Myocyte (in vitro differentiated cells): ENCODE measurements around the gene DDIAS. TPM values are rescaled to one million over a fixed set of nuclear protein-coding genes. Genes with fewer than 3 reads are reported as not detected.
"Not testable (repeated sequence)": the region's sequence is repeated elsewhere in the genome, so short reads cannot be mapped to it uniquely, and the experiment has no call there.

Experiments used
- DNase-seq: peaks from one replicate; pipeline ENCODE4 v3.0.0-alpha.2; 2012; ENCODE audit warnings: low read depth
- total RNA-seq: library from RNA; depleted of rRNA; stranded (reverse); fragments of >200 nt; gene quantifications from 2 replicates; pipeline ENCODE4 v1.2.3, GENCODE V29; 2014

DDIAS gene
- total RNA-seq, 1 donor from 2014 or later: 1.2 TPM

DNA sequence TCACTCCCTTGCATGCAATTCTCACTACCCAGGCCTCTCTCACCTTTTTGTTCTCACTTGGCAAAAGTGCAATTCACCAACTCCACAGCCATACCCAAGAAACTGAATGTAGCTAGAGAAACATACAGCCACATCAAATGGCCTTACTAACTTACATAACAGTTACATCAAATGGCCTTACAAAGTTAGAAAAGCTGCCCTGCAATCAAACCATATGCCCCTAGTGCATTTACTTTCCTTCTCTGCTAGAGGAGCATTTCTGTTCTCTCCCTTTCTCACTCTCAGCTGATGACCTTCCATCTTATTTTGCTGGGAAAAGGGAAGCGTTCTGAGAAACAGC lies 11.6 kb upstream of the DDIAS start:
- DNase-seq: no peak

DNA sequence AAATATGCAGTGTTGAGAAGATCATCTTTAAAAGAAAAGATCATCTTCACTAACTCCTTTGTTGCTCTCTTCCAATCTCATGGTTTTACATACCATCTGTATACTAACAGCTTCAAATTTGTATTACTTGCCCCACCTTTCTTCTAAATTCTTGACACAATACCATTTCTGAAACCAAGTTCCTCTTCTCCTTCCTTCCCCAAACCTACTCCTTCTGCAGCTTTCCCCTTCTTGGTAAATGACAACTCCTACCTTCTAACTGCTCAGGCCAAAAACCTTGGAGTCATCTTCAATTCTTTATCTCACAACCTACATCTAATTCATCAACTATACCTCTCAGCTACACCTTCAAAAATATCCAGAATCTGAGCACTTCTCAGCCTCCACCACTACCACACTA lies 10.6 kb upstream of the DDIAS start:
- no peak for DNase-seq

DNA sequence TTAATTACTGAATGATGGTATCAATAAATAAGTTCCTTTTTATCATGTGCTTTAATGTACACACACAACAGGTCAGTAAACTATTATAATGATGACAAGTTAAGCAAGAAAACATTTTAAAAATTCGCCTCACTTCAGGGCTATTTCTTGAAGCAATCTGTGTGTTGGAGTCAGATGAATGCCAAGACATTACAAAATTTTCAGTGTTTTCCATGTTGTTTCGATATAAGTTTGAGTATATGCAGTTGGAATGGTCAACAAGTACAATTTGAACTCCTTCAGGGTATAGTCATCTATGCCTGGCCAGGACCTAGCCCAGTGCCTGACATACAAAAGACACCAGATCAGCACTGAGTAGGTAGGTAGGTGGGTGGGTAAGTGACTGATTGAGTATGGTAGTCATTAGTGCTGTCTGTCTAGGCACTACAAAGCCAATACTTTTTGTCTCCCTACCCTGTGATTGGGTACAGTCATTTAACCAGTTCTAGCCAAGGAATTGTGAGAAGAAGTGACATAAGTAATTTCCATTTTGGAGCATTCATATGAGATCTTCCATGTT lies 8.8 kb upstream of the DDIAS start:
- DNase-seq: no peak

DNA sequence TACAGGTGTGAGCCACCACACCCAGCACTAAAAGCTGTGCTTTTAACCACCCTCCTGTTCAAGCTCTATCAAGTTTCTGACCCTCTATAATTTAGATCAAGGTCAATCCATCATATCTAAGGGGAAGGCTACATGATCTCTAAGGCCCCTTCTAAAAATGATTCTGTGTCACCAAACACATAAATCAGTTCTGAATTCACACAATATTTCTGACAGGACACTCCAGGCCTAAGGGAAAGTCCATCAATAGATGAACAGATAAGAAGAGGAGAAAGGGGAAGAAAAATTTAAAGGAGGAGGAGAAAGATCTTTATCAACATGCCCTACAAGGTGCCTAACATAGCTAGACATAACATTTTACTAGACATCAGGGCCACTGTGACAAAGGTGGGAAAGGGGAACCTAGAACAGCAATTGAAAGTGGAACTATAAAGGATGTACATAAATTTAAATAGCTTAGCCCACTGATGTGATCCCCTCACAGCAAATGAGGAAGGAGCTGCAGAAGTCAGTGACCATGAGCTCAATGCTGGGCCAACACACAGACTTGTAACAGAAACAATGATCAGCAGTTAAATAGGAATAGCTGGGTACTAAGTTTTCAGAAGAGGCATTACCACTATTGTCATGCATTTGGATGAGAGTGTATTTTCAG lies 6.0 kb upstream of the DDIAS start:
- DNase-seq: no peak

DNA sequence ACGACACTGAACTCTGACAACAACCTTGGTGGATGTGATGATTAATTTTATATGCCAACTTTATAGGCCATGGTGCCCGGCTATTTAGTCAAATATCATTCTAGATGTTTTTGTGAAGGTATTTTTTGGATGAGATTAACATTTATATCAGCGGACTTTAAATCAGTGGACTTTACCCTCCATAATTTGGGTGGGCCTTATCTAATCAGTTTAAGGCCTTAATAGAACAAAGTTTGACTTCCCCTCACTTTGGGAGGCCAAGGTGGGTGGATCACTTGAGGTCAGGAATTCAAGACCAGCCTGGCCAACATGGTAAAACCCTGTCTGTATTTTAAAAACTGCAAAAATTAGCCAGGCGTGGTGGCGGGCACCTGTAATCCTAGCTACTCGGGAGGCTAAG lies 5.4 kb upstream of the DDIAS start:
- DNase-seq: no peak

DNA sequence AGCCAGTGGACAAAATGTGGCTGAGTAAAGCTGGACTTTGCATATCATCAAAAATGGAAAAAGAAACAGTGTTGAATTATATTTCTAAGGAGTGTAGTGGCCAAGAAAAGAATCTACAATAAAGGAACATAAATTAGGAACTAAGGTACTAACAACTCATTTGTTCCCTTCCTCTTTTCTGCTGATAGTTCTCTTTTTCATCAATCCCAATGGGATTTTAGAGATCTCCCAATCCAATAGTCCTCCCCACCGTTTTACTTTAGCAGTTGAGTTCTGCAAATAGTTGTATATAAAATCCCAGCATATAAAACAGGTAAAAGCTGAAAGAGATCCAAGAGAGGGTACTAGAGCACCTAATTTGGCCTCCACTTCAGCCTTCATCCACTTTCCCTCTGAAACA lies 3.3 kb upstream of the DDIAS start:
- DNase-seq: no peak

DNA sequence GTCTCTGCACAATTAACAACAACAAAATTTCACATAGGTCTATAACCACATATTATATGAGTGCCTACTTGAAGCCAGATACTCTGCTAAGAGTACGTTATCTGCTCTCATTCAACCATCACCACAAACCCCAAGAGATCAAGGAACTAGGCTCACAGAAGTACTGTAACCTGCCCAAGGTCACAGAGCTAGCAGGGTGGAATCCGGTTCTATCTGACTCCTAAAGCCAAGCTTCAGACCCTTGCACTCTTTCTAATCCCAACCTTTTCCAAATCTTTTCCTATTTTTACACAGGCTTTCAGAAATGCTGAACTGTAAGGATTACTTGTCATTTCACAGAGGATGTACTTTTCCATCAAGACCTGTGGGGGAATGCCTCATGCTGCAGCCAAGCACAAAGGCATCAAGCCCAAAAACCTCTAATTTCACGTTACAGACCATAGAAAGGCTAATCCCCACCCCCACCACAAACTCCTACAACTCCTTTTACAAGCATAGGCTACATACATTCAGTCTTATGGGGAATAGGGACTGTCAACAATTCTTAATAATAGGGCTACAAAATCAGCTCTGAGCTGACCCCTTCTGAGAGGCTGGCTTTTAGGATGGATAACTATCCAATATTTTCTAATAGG lies 2.2 kb upstream of the DDIAS start:
- no peak for DNase-seq

DNA sequence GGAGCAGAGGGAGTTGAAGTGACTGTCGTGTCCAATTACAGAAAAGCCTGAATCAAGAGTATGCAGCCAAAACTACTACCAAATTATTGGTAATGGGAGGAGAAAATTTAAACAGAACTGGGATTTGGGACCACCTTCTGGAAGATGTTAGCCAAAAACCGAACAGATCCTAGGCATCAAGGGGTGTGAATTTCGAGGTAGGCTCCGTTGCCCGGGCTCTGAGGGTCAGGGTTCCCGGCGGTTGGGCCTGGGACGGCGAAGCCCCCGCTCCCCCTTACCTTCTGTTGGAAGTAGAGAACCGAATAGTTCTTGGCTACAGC lies 1.6 kb upstream of the DDIAS start:
- peak; percentile 5 for DNase-seq

DNA sequence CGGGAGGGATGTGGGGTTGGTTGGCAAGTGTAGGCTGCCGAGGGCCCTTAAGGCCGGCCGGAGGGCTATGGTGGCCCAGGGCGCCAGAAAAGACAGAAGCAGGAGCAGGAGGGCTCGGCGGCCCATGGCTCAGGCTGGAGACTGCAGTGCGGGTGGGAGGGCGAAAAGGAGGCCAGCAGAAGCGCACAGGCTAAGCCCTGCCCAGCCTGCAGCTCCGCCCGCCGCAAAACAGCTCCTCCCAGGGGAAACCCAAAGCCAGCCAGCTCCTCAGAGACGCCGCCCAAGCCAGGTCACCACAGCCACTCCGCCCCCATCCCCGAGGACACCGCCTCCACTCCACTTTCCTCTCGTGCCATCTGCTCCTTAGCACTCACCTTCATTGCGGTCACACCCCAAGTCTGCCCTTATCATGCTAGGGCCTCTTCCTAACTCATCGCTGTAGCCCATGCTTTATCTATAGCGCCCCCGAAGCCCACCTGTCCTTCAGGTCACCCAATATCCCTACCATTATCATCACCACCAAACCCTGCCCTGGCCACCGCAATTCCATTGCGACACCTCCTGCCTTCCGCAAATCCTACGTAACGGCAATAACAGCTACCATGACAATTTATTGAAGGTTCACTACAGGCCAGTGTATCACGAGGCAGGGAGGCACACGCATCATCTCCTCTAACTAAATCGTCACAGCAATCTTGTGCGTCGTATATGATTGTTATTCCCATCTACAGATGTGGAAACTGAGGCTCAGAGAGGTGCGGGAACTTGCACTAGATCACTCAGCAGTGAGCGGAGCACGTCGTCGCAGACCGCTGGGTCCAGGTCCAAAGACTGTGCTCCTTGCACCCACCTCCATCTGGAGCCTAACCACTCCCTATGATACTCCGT lies 1.0 kb upstream of the DDIAS start, which contains the start of gene PRCP:
Gene PRCP, minus strand, starts transcription at position 154 of the 888 bp plus-strand sequence. Its CDS starts 28 bp downstream, at position 126.
- peak; percentile 89 for DNase-seq

DNA sequence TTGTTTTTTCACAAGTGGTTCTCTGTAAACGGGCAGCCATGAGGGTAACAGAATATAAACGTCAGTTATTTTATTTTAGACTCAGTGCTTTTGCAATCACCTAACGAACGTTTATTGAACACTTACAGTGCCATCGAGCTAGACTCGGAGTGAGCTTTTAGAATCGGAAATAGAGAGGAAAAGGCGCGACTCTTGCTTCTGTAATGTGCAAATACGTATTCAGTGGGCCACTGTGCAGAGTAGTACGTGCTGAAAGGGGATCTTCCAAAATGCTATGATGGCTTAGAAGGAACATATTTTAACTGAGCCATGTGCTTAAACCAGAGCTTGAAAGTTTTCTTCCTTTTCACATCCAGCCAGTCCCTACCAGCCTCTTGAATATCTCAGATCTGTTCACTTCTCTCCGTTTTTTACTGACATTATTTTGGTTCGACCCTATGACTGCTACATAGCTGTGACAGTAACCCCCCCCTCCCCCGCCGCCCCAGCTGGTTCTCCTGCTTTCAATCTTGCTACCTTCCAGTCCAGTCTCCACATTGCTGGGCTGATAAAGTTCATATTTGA lies 468 bp downstream of the DDIAS start:
- no peak for DNase-seq

DNA sequence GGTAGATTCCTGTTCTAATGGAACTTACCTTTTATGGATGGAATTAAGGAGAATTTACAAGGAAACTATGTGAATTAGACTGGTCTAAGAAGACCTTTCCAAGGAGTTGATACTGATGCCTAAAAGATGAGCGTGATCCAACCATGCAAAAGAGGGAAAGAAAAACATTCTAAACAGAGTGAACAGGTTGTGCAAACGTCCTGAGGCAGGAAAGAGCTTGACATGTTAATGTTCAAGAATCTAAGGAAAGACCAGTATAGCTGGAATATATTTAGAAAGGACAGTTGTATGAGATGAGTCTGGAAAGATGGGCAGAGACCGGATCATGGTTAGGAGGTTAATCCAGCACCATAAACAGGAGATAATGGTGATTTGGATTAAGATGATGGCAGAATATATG lies 1.3 kb downstream of the DDIAS start:
- no peak for DNase-seq

DNA sequence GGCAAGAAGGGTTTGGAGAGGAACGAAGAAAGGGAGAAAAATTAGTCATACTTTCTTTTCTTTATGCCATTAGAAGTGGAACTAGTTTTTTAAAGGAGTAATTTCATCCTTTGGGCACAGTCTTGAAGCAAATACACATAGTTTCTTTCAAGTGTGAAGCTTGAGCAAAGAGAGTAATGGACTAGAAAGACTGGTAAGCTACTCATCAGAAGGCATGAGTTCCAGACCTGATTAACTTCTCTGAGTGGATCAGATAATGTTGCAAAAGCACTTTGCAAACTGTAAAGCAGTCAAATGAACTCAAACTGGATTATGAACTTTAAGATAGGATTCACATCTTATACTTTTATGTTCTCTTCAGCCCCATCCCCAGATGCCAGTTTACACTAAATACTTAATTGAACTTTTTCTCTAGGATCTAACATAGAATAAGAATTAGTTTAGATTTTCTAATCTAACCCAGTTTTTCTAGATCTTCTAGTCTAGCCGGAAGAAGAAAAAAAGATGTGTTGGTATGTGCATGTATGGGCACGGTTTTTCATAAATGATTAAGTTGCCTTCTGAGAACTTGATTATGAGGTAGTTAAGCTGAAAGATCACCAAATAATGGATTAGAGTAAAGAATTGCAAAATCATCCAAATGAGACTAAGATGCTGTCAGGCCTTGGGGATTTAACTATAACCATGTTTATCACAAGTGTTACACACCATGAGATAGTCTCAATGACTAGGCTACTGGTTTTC lies 2.5 kb downstream of the DDIAS start:
- DNase-seq: no peak

DNA sequence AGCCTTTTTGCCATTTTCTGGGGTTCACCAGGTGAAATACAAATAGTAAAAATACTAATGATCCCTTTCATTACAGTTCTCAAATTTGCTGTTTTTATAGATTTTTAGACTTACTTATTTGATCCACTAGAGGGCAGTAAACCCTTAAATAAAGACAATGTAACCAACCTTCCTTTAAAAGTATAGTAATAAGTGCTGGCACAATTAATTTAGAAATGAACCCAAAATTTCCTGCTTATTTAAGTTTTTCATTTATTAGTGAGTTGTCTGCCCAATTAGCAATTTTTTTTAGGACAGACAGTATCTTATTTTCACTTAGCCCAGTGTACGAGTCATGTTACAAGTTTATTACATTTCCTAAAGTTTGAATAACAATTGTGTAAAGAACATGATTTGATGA lies 4.7 kb downstream of the DDIAS start:
- DNase-seq: peak; percentile 39

DNA sequence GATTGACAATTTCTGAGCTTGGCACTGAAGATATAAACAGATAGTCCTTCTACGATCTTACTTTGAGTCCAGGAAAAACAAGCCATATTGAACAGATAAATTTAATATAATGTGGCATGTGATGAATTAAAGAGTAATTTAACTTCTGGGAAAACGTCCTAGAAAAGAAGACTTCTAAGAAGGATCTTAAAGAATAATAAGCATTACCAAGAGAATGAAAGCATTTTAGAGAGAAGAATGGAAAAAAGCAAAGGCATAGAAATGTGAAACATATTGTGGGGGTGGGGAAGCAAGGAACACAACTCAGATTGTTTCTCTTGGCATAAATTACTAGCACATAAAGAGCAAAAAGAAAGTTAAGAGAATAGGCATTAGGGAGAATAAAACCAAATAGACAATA lies 5.4 kb downstream of the DDIAS start:
- no peak for DNase-seq

DNA sequence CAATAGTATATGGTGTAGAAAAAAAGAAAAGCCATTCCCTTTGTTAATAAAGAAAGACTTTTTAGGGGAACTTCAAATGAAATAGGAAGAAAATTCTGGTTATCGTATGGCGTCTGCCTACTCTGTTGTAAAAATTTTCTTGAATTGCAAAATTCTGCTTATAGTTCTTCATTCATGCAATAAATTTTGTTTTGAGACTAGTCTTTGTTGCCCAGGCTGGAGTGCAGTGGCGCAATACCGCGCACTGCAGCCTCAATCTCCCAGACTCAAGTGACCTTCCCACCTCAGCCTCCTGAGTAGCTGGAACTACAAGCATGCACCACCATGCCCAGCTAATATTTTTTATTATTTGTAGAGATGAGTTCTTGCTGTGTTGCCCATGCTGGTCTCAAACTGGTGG lies 5.8 kb downstream of the DDIAS start:
- DNase-seq: no peak

DNA sequence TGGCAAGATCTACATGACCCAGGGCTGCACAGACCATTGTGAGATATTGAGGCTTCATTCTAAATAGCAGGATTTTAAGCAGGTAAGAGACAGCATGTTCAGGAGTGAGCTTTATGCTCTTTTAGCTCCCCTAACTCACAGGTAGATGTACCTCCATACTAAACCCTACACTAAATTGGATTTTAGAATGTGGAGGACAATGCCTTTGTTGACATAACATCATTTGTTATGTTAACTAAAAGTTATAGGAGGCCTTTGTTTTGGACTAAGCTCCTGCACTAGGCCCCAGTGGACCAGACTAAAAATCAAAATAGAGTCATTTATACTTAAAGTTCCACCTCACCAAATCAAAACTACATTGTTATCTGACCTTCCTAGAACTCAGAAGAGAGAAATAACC lies 6.8 kb downstream of the DDIAS start:
- DNase-seq: no peak

DNA sequence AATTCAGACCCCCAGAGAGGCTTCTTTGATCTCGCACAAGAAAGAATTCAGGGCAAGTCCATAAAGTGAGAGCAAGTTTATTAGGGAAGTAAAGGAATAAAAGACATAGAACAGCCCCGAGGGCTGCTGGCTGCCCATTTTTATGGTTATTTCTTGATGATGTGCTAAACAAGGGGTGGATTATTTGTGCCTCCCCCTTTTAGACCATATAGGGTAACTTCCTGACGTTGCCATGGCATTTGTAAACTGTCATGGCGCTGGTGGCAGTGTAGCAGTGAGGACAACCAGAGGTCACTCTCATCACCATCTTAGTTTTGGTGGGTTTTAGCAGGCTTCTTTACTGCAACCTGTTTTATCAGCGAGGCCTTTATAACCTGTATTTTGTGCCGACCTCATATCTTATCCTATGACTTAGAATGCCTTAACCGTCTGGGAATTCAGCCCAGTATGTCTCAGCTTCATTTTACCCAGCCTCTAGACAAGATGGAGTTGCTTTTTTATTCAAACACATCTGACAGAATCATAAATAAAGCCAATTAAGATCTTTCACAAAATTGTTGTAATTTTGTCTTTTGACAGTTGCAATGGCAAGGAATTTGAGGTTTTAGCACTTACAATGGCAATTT lies 7.6 kb downstream of the DDIAS start:
- no peak for DNase-seq

DNA sequence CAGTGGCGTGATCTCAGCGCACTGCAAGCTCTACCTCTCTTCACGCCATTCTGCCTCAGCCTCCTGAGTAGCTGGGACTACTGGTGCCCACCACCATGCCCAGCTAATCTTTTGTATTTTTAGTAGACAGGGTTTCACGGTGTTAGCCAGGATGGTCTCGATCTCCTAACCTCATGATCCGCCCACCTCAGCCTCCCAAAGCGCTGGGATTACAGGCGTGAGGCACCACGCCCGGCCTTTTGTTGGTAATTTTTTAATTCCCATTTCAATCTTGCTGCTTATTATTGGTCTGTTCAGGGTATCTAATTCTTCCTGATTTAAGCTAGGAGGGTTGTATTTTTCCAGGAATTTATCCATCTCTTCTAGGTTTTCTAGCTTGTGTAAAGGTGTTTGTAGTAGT lies 18.2 kb downstream of the DDIAS start:
- not testable (repeated sequence) for DNase-seq

DNA sequence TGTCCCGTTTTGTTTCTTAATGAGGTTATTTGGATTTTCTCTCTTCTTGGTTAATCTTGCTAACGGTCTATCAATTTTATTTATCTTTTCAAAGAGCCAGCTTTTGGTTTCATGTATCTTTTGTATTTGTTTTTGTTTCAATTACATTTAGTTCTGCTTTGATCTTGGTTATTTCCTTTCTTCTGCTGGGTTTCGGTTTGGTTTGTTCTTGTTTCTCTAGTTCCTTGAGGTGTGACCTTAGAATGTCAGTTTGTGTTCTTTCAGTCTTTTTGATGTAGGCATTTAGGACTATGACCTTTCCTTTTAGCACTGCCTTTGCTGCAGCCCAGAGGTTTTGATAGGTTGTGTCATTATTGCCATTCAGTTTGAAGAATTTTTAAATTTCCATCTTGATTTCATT lies 18.7 kb downstream of the DDIAS start:
- DNase-seq: not testable (repeated sequence)

DNA sequence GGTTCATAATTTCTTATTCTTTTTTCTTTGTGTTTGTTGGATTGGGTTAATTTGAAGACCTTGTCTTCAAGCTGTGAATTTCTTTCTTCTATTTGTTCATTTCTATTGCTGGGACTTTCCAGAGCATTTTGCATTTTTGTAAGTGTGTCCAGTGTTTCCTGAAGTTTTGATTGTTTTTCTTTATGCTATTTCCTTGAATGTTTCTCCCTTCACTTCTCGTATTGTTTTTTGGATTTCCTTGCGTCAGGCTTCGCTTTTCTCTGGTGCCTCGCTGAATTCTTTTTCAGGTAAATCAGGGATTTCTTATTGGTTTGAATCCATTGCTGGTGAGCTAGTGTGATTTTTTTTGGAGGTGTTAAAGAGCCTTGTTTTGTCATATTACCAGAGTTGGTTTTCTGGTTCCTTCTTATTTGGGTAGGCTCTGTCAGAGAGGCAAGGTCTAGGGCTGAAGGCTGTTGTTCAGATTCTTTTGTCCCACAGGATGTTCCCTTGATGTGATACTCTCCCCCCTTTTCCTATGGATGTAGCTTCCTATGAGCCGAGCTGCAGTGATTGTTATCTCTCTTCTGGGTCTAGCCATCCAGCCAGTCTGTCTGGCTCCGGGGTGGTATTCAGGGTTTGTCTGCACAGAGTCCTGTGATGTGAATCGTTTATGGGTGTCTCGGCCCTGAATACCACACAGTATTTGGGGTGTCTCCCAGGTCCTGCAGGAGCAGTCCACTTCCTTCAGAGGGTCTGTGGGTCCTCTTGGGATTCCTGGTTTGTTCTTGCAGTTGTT lies 21.0 kb downstream of the DDIAS start:
- DNase-seq: not testable (repeated sequence)
